HepG2 (cell line): ENCODE data around the gene AZU1. TPM values are rescaled to one million over a fixed set of nuclear protein-coding genes. Genes with fewer than 3 reads are reported as not detected.
A peak's percentile ranks its signal among the peaks of the same experiment; 100 is the strongest.

Experiments used
- ATAC-seq: fragments of 200-7000 bp; cut with Tn5 transposase; 3 replicates; pipeline ENCODE4 v1.9.1; 2020; ENCODE audit warnings: mild to moderate bottlenecking, moderate library complexity
- BruUV-seq: library from RNA; stranded (reverse); fragments of 400-500 nt; replicated peaks from 2 replicates; lab custom pipeline; 2021; lab: Mats Ljungman, UMichigan
- CTCF ChIA-PET: fragments of 300-600 bp; formaldehyde crosslinking; extraction: SDS; loops from one replicate; lab custom pipeline; 2021; ENCODE audit warnings: low total read pairs, inconsistent platforms, low intra/inter-chr PET ratio; lab: Yijun Ruan, JAX
- POLR2A ChIA-PET: fragments of 350-600 bp; sonication (Branson Sonifier 250); formaldehyde crosslinking; loops from one replicate; lab custom pipeline; 2020; ENCODE audit warnings: antibody characterized with exemption, inconsistent platforms; lab: Yijun Ruan, JAX
- DNase-seq: peaks from one replicate; pipeline ENCODE4 v3.0.0-alpha.2; 2015; ENCODE audit warnings: low spot score
- FAIRE-seq: peaks from 3 replicates; lab custom pipeline; 2011; peaks lifted over from hg19 to GRCh38; lab: Jason Lieb, UNC
- H2AFZ ChIP-seq: one replicate; pipeline ENCODE4 v1.6.1; 2011; ENCODE audit warnings: low read length, inconsistent platforms
- H3K27ac ChIP-seq: fragments of 300-600 bp; 3 replicates; pipeline ENCODE4 v1.8.0; 2011; ENCODE audit warnings: mixed run types, mild to moderate bottlenecking, mixed read lengths, low read length, inconsistent platforms; ENCODE audit not compliant: insufficient read depth; ENCODE audit errors: extremely low read length
- H3K27me3 ChIP-seq, 2 experiments: fragments of 200-600 bp in 1 of 2; 2 replicates in 1 of 2; 3 replicates in 1 of 2; pipeline versions ENCODE4 v1.6.0 to v1.8.0; 2011; ENCODE audit warnings: low read length in 2 of 2, mild to moderate bottlenecking in 2 of 2, moderate library complexity in 2 of 2, inconsistent platforms in 1 of 2; ENCODE audit not compliant: insufficient read depth in 2 of 2, control insufficient read depth in 1 of 2
- H3K36me3 ChIP-seq, 2 experiments: fragments of 200-600 bp in 1 of 2; replicated peaks in 1 of 2; 2 replicates in 1 of 2; 3 replicates in 1 of 2; pipeline versions ENCODE4 v1.5.1 to v1.8.0; 2011; ENCODE audit warnings: low read length in 2 of 2, inconsistent platforms in 1 of 2; ENCODE audit not compliant: insufficient read depth in 2 of 2, control insufficient read depth in 1 of 2
- H3K4me1 ChIP-seq: 2 replicates; pipeline ENCODE4 v1.5.1; 2012; ENCODE audit warnings: low read length, inconsistent platforms; ENCODE audit not compliant: insufficient read depth
- H3K4me2 ChIP-seq: 2 replicates; pipeline ENCODE4 v1.6.0; 2011; ENCODE audit warnings: low read depth, low read length, inconsistent platforms
- H3K4me3 ChIP-seq, 3 experiments: fragments of 200-600 bp in 1 of 3; sonication (generic), shearing (Covaris generic) in 1 of 3; replicated peaks in 1 of 3; 2 replicates each; pipeline ENCODE4 v1.5.1; 2011 to 2016; ENCODE audit warnings: low read length in 3 of 3, inconsistent platforms in 2 of 3, low read depth in 2 of 3, mild to moderate bottlenecking in 2 of 3, control low read depth in 1 of 3, mixed read lengths in 1 of 3; ENCODE audit not compliant: insufficient read depth in 1 of 3
- H3K79me2 ChIP-seq: one replicate; pipeline ENCODE4 v1.6.1; 2011; ENCODE audit warnings: low read length, inconsistent platforms; ENCODE audit not compliant: insufficient read depth
- H3K9ac ChIP-seq: 2 replicates; pipeline ENCODE4 v1.6.0; 2011; ENCODE audit warnings: mild to moderate bottlenecking, low read depth, low read length, inconsistent platforms; ENCODE audit not compliant: insufficient read depth
- H3K9me3 ChIP-seq: 2 replicates; pipeline ENCODE4 v1.5.1; 2012; ENCODE audit warnings: mild to moderate bottlenecking, low read length
- H4K20me1 ChIP-seq: 2 replicates; pipeline ENCODE4 v1.6.0; 2011; ENCODE audit warnings: inconsistent platforms, mild to moderate bottlenecking, low read length, moderate library complexity; ENCODE audit not compliant: insufficient read depth
- AGO1 ChIP-seq: fragments of 200-400 bp; formaldehyde crosslinking; IDR thresholded peaks from 2 replicates; pipeline ENCODE4 v1.6.1; 2017; ENCODE audit warnings: mild to moderate bottlenecking, low read depth, low read length, moderate library complexity; ENCODE audit not compliant: poor library complexity, severe bottlenecking
- AGO2 ChIP-seq: fragments of 200-400 bp; formaldehyde crosslinking; optimal IDR thresholded peaks from 2 replicates; pipeline ENCODE3; 2017; ENCODE audit warnings: mild to moderate bottlenecking, low read depth, low read length, moderate library complexity
- FOXJ3 ChIP-seq: sonication (generic); formaldehyde crosslinking; IDR thresholded peaks from 2 replicates; pipeline ENCODE4 v1.4.0; 2020; ENCODE audit warnings: missing genetic modification reagents, mild to moderate bottlenecking, borderline replicate concordance
- HDAC1 ChIP-seq: sonication (generic); formaldehyde crosslinking; IDR thresholded peaks from 2 replicates; pipeline ENCODE4 v1.5.1; 2020; ENCODE audit warnings: mild to moderate bottlenecking, missing genetic modification reagents
- HNRNPLL ChIP-seq: fragments of 200-400 bp; formaldehyde crosslinking; IDR thresholded peaks from 2 replicates; pipeline ENCODE4 v1.6.1; 2017; ENCODE audit warnings: mild to moderate bottlenecking, low read depth, low read length; ENCODE audit not compliant: poor library complexity, severe bottlenecking
- KLF16 ChIP-seq, 2 experiments: sonication (generic) in 1 of 2; formaldehyde crosslinking in 1 of 2; IDR thresholded peaks; 2 replicates each; pipeline versions ENCODE4 v1.6.1 to v1.8.0; 2016 to 2023; ENCODE audit warnings: missing genetic modification reagents in 2 of 2, missing compliant biosample characterization in 1 of 2
- SRF ChIP-seq: IDR thresholded peaks from 2 replicates; pipeline ENCODE4 v1.6.1; 2011; ENCODE audit warnings: mild to moderate bottlenecking, low read depth, low read length, moderate library complexity
- SRSF1 ChIP-seq: fragments of 200-400 bp; formaldehyde crosslinking; optimal IDR thresholded peaks from 2 replicates; pipeline ENCODE3; 2017; ENCODE audit warnings: mild to moderate bottlenecking, low read depth, low read length, moderate library complexity
- TARDBP ChIP-seq: sonication (generic); formaldehyde crosslinking; IDR thresholded peaks from 2 replicates; pipeline ENCODE4 v1.8.0; 2022; ENCODE audit warnings: mild to moderate bottlenecking, missing genetic modification reagents
- YY1 ChIP-seq: IDR thresholded peaks from 2 replicates; pipeline ENCODE4 v1.6.1; 2011; ENCODE audit warnings: low read length, low read depth, moderate library complexity, mild to moderate bottlenecking; ENCODE audit not compliant: insufficient read depth, insufficient replicate concordance
- ZBTB3 ChIP-seq: sonication (generic); formaldehyde crosslinking; IDR thresholded peaks from 2 replicates; pipeline ENCODE4 v1.4.0; 2020; ENCODE audit warnings: low read depth, mild to moderate bottlenecking, moderate library complexity, missing genetic modification reagents, borderline replicate concordance
- ZBTB38 ChIP-seq: sonication (generic); formaldehyde crosslinking; IDR thresholded peaks from 2 replicates; pipeline ENCODE4 v1.5.1; 2020; ENCODE audit warnings: mild to moderate bottlenecking, missing genetic modification reagents
- ZNF230 ChIP-seq: sonication (generic); formaldehyde crosslinking; IDR thresholded peaks from 2 replicates; pipeline ENCODE4 v1.4.0; 2020; ENCODE audit warnings: mild to moderate bottlenecking, missing genetic modification reagents
- ZNF607 ChIP-seq: sonication (generic); formaldehyde crosslinking; IDR thresholded peaks from 2 replicates; pipeline ENCODE4 v1.5.1; 2020; ENCODE audit warnings: missing genetic modification reagents, mild to moderate bottlenecking, borderline replicate concordance
- ZSCAN25 ChIP-seq: sonication (generic); formaldehyde crosslinking; IDR thresholded peaks from 2 replicates; pipeline ENCODE4 v1.8.0; 2022; ENCODE audit warnings: mild to moderate bottlenecking, missing genetic modification reagents
- ZSCAN30 ChIP-seq: sonication (generic); formaldehyde crosslinking; IDR thresholded peaks from 2 replicates; pipeline ENCODE4 v1.5.0; 2020; ENCODE audit warnings: mild to moderate bottlenecking, missing genetic modification reagents
- WGBS: methylation state at CpG from one replicate; pipeline ENCODE4 v1.1.6; 2017; ENCODE audit warnings: low lambda C conversion rate; 5-methylcytosine and 5-hydroxymethylcytosine counted together
- in situ Hi-C: cut with HindIII; loops from 2 replicates; pipeline ENCODE4 v1.10.0; 2017; ENCODE audit warnings: low pct_unique_long_range_greater_than_20kb; ENCODE audit not compliant: extremely low pct_ligation_motif_present
- intact Hi-C: fragments of 100-400 bp; cut with micrococcal nuclease; formaldehyde crosslinking; loops from one replicate; pipeline ENCODE4 v1.10.0; 2022; ENCODE audit not compliant: unreplicated experiment
- polyA plus RNA-seq, 8 experiments: library from polyadenylated mRNA; depleted of rRNA in 3 of 8; stranded (reverse) in 7 of 8; unstranded in 1 of 8; fragments of >200 nt; fragmentation: Illumina TruSeq in 4 of 8; extraction: Trizol in 4 of 8; gene quantifications; 2 replicates each; pipeline versions ENCODE4 v1.2.1 to v1.2.3, GENCODE V29; 2011 to 2016; ENCODE audit warnings: low read depth in 4 of 8, missing spikeins in 1 of 8, mixed read lengths in 1 of 8; ENCODE audit not compliant: insufficient read depth in 1 of 8
- total RNA-seq, 5 experiments: library from RNA; depleted of rRNA; stranded (reverse); fragments of >200 nt; fragmentation: Illumina TruSeq; extraction: Trizol; gene quantifications; 2 replicates each; pipeline ENCODE4 v1.2.3, GENCODE V29; 2016; ENCODE audit warnings: low read depth in 1 of 5
- TF ChIP-seq, protein P1 (sequence below): sonication (generic); formaldehyde crosslinking; IDR thresholded peaks from 2 replicates; pipeline ENCODE4 v1.4.0; 2020; ENCODE audit warnings: missing genetic modification reagents, borderline replicate concordance

AZU1 gene
- total and polyA plus RNA-seq, 2 of the 13 experiments (the other 11 are each of a cell fraction or from before 2014, with no cell fraction given): not detected

- TF ChIP-seq ZSCAN30 (CRISPR knock-in tag) (no peak), SRF (no peak), ZNF607 (no peak), AGO1 (peak; percentile 4), KLF16 (CRISPR knock-in tag; IDR thresholded peaks at IDR 0.05) (no peak)
These were observed 39.7 kb downstream of the AZU1 start (continued) for GRCh38 chr19:867301-867793.

GRCh38 chr19:867855-868457 is 40.3 kb downstream of the AZU1 start:
- Histone ChIP-seq H2AFZ (no peak overlapping the region), H3K4me3 (no peak overlapping the region), H4K20me1 (no peaks in the 10 kb centered on the region), H3K4me2 (no peak overlapping the region), H3K79me2 (no peaks in the 10 kb centered on the region), H3K27ac (no peak overlapping the region), H3K9ac (no peak overlapping the region), H3K9me3 (no peaks in the 10 kb centered on the region), H3K27me3 (no peaks in the 10 kb centered on the region), H3K36me3 (peaks cover 3 to 12% of the 10 kb centered on the region in 2 experiments; a peak in 2 of 5 replicates), H3K4me1 (no peaks in the 10 kb centered on the region)
- CTCF ChIA-PET: no interaction called here
- TF ChIP-seq AGO2: peak; percentile 23
- TF ChIP-seq, protein P1, sequence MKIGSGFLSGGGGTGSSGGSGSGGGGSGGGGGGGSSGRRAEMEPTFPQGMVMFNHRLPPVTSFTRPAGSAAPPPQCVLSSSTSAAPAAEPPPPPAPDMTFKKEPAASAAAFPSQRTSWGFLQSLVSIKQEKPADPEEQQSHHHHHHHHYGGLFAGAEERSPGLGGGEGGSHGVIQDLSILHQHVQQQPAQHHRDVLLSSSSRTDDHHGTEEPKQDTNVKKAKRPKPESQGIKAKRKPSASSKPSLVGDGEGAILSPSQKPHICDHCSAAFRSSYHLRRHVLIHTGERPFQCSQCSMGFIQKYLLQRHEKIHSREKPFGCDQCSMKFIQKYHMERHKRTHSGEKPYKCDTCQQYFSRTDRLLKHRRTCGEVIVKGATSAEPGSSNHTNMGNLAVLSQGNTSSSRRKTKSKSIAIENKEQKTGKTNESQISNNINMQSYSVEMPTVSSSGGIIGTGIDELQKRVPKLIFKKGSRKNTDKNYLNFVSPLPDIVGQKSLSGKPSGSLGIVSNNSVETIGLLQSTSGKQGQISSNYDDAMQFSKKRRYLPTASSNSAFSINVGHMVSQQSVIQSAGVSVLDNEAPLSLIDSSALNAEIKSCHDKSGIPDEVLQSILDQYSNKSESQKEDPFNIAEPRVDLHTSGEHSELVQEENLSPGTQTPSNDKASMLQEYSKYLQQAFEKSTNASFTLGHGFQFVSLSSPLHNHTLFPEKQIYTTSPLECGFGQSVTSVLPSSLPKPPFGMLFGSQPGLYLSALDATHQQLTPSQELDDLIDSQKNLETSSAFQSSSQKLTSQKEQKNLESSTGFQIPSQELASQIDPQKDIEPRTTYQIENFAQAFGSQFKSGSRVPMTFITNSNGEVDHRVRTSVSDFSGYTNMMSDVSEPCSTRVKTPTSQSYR: no peak
- TF ChIP-seq HDAC1: no peak
- peak; percentile 10 for TF ChIP-seq SRSF1
- no peak for TF ChIP-seq ZBTB38
- no peak for TF ChIP-seq TARDBP (CRISPR knock-in tag)
- TF ChIP-seq FOXJ3: no peak
- TF ChIP-seq ZBTB3: no peak
- TF ChIP-seq AGO1: peak; percentile 80
- TF ChIP-seq YY1: no peak
- TF ChIP-seq HNRNPLL: peak; percentile 14
- no peak for TF ChIP-seq ZNF230 (CRISPR knock-in tag)
- TF ChIP-seq ZSCAN25: no peak
- in situ Hi-C loops (loop anchor here (10.0 kb wide), 1 partner anchor 117 kb away; the partner anchor contains the start of gene WDR18), intact Hi-C loops (no loop called here)
- 97% methylated on average over 20 of the region's 39 CpGs for WGBS
- DNase-seq: no peak
- POLR2A ChIA-PET: no interaction called here
- FAIRE-seq: no peak
- no peak for ATAC-seq
- no TSS peak for BruUV-seq
